ENCODE measurements around the gene KDM8. TPM values are rescaled to one million over a fixed set of nuclear protein-coding genes. Genes with fewer than 3 reads are reported as not detected.

Gene KDM8
- total RNA-seq, 1 experiment from 2014 or later, result 10.9 TPM

GRCh38 chr16:27234171-27234570, 30.8 kb downstream of the KDM8 start:
- no peaks in the 10 kb centered on the region for H3K36me3 Mint-ChIP-seq
- peaks cover 26% of the 10 kb centered on the region for H3K4me1 Mint-ChIP-seq
- H3K27ac Mint-ChIP-seq, result no peak overlapping the region
- no peaks in the 10 kb centered on the region for H3K9me3 Mint-ChIP-seq
- DNase-seq (ENCODE audit: low spot score) (no peak), ATAC-seq (no peak)
- CTCF ChIA-PET, result interaction anchor here (0.7 to 6.4 kb wide), 13 partner anchors 9 to 141 kb away, joined by 3 to 109 read pairs (median 13); no protein-coding TSS in a partner anchor
- H3K4me3 Mint-ChIP-seq, result no peak overlapping the region
- H3K27me3 Mint-ChIP-seq (ENCODE audit: low read depth), result no peaks in the 10 kb centered on the region
- TF ChIP-seq ZBTB43 (CRISPR knock-in tag; IDR thresholded peaks at IDR 0.05) (no peak), ERG (CRISPR knock-in tag; IDR thresholded peaks at IDR 0.05) (no peak), GTF2I (CRISPR knock-in tag; conservative IDR thresholded peaks at IDR 0.05) (no peak), SMAD4 (CRISPR knock-in tag; IDR thresholded peaks at IDR 0.05) (no peak)
- POLR2A ChIA-PET, result no interaction called here

GRCh38 chr16:27234603-27235002, 31.3 kb downstream of the KDM8 start:
- no peak for DNase-seq (ENCODE audit: low spot score)
- Mint-ChIP-seq H3K9me3 (no peaks in the 10 kb centered on the region), H3K36me3 (no peaks in the 10 kb centered on the region), H3K27me3 (ENCODE audit: low read depth) (no peaks in the 10 kb centered on the region), H3K4me1 (peaks cover 26% of the 10 kb centered on the region), H3K27ac (no peak overlapping the region), H3K4me3 (no peak overlapping the region)
- ATAC-seq, result no peak
- ChIA-PET CTCF (interaction anchor here (0.6 to 6.4 kb wide), 27 partner anchors 9 to 231 kb away, joined by 3 to 109 read pairs (median 5); no protein-coding TSS in a partner anchor), POLR2A (interaction anchor here (0.8 kb wide), 1 partner anchor 103 kb away, joined by 3 read pairs; no protein-coding TSS in a partner anchor)
- TF ChIP-seq ZNF121 (CRISPR knock-in tag; IDR thresholded peaks at IDR 0.05) (no peak), PRDM15 (CRISPR knock-in tag; IDR thresholded peaks at IDR 0.05) (no peak), CREB1 (CRISPR knock-in tag; IDR thresholded peaks at IDR 0.05) (no peak), NR1H2 (CRISPR knock-in tag; IDR thresholded peaks at IDR 0.05) (no peak), CDX4 (CRISPR knock-in tag; IDR thresholded peaks at IDR 0.05; ENCODE audit: borderline replicate concordance) (no peak), TP53 (CRISPR knock-in tag; IDR thresholded peaks at IDR 0.05) (no peak), ELF4 (CRISPR knock-in tag; IDR thresholded peaks at IDR 0.05; ENCODE audit: low read depth) (no peak), ZNF396 (CRISPR knock-in tag; IDR thresholded peaks at IDR 0.05; ENCODE audit: borderline replicate concordance) (no peak), NFE2L1 (CRISPR knock-in tag; IDR thresholded peaks at IDR 0.05) (no peak)

GRCh38 chr16:27235055-27235937, 32.0 kb downstream of the KDM8 start:
- H3K27ac Mint-ChIP-seq, result no peak overlapping the region
- CTCF ChIA-PET, result interaction anchor here (0.6 to 6.4 kb wide), 28 partner anchors 8 to 230 kb away, joined by 3 to 109 read pairs (median 5); no protein-coding TSS in a partner anchor
- H3K9me3 Mint-ChIP-seq, result no peaks in the 10 kb centered on the region
- ATAC-seq, result peak; percentile 69
- H3K4me1 Mint-ChIP-seq, result peaks cover 26% of the 10 kb centered on the region
- no peak overlapping the region for H3K4me3 Mint-ChIP-seq
- peak; percentile 46 for DNase-seq (ENCODE audit: low spot score)
- POLR2A ChIA-PET, result interaction anchor here (0.8 kb wide), 1 partner anchor 102 kb away, joined by 3 read pairs; no protein-coding TSS in a partner anchor
- no peaks in the 10 kb centered on the region for H3K27me3 Mint-ChIP-seq (ENCODE audit: low read depth)
- H3K36me3 Mint-ChIP-seq, result no peaks in the 10 kb centered on the region
- TF ChIP-seq GABPB1 (CRISPR knock-in tag; IDR thresholded peaks at IDR 0.05), result 0 out of 2 replicates have a peak, but pooled peaks have one; percentile 19
- TF ChIP-seq PREB (CRISPR knock-in tag; IDR thresholded peaks at IDR 0.05; ENCODE audit: borderline replicate concordance), result no peak
- TF ChIP-seq ATF6 (CRISPR knock-in tag; IDR thresholded peaks at IDR 0.05), result no peak
- TF ChIP-seq NFYB (CRISPR knock-in tag; conservative IDR thresholded peaks at IDR 0.05; ENCODE audit: low read depth), result no peak
- no peak for TF ChIP-seq SMAD4 (CRISPR knock-in tag; IDR thresholded peaks at IDR 0.05)
- TF ChIP-seq MAX (CRISPR knock-in tag; IDR thresholded peaks at IDR 0.05), result 0 out of 2 replicates have a peak, but pooled peaks have one; percentile 20
- TF ChIP-seq TP53 (CRISPR knock-in tag; IDR thresholded peaks at IDR 0.05), result no peak
- no peak for TF ChIP-seq ZNF138 (CRISPR knock-in tag; conservative IDR thresholded peaks at IDR 0.05)
- no peak for TF ChIP-seq ZNF396 (CRISPR knock-in tag; IDR thresholded peaks at IDR 0.05; ENCODE audit: borderline replicate concordance)
